Thyroid gland (tissue), 4 donors: ENCODE results near the gene GSG1L.

Source experiments
- POLR2A ChIP-seq, 2 donors: fragments of 450-650 bp; IDR thresholded peaks; one replicate each; pipeline ENCODE4 v1.6.1; 2017; ENCODE audit warnings: antibody characterized with exemption in 2 of 2, mild to moderate bottlenecking in 2 of 2, moderate library complexity in 1 of 2
- TF ChIP-seq, protein P1 (sequence below), 6 experiments: fragments of 200-600 bp in 3 of 6; fragments of 450-650 bp in 3 of 6; sonication (generic) in 3 of 6; IDR thresholded peaks; one replicate each; pipeline ENCODE4 v1.5.1; 2016 to 2019; ENCODE audit warnings: antibody characterized with exemption in 6 of 6, mild to moderate bottlenecking in 2 of 6, inconsistent platforms in 1 of 6, moderate library complexity in 1 of 6

GRCh38 chr16:28003923-28004322 is 59.6 kb downstream of the GSG1L start:
- TF ChIP-seq, protein P1, sequence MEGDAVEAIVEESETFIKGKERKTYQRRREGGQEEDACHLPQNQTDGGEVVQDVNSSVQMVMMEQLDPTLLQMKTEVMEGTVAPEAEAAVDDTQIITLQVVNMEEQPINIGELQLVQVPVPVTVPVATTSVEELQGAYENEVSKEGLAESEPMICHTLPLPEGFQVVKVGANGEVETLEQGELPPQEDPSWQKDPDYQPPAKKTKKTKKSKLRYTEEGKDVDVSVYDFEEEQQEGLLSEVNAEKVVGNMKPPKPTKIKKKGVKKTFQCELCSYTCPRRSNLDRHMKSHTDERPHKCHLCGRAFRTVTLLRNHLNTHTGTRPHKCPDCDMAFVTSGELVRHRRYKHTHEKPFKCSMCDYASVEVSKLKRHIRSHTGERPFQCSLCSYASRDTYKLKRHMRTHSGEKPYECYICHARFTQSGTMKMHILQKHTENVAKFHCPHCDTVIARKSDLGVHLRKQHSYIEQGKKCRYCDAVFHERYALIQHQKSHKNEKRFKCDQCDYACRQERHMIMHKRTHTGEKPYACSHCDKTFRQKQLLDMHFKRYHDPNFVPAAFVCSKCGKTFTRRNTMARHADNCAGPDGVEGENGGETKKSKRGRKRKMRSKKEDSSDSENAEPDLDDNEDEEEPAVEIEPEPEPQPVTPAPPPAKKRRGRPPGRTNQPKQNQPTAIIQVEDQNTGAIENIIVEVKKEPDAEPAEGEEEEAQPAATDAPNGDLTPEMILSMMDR (IDR thresholded peaks at IDR 0.05) = no peak
- TF ChIP-seq POLR2A (IDR thresholded peaks at IDR 0.05) = no peak
